Stomach (tissue), 4 donors: Measurements from ENCODE around the gene FBXO9.

Experiments
- EP300 ChIP-seq: sonication (generic); formaldehyde crosslinking; IDR thresholded peaks from one replicate; pipeline ENCODE4 v1.6.1; 2017; ENCODE audit warnings: antibody characterized with exemption
- POLR2AphosphoS5 ChIP-seq, 3 donors: sonication (generic); formaldehyde crosslinking; IDR thresholded peaks; one replicate each; pipeline ENCODE4 v1.6.1; 2016; ENCODE audit warnings: antibody characterized with exemption in 3 of 3

GRCh38 chr6:53104916-53105315 is 39.7 kb downstream of the FBXO9 start:
- no peak for TF ChIP-seq EP300
- TF ChIP-seq POLR2AphosphoS5 (IDR thresholded peaks at IDR 0.05) = no peak
